Karpas-422 (cell line): ENCODE results near the gene WEE2. TPM values are rescaled to one million over a fixed set of nuclear protein-coding genes. Genes with fewer than 3 reads are reported as not detected.

Experiments used
- DNase-seq: peaks from one replicate; pipeline ENCODE4 v3.0.0-alpha.2; 2015
- H2AFZ ChIP-seq: fragments of 200-600 bp; sonication (generic); 2 replicates; pipeline ENCODE4 v1.6.1; 2014; ENCODE audit warnings: antibody characterized with exemption, low read length, mixed read lengths
- H3K27ac ChIP-seq: fragments of 200-600 bp; sonication (generic); 2 replicates; pipeline ENCODE4 v1.5.1; 2014; ENCODE audit warnings: mild to moderate bottlenecking, low read length, moderate library complexity
- H3K27me3 ChIP-seq: fragments of 200-600 bp; sonication (generic); 2 replicates; pipeline ENCODE4 v1.6.1; 2014; ENCODE audit warnings: low read length, mixed read lengths
- H3K36me3 ChIP-seq: fragments of 200-600 bp; sonication (generic); 2 replicates; pipeline ENCODE4 v1.6.1; 2014; ENCODE audit warnings: low read length, mixed read lengths; ENCODE audit not compliant: insufficient read depth
- H3K4me1 ChIP-seq: fragments of 200-600 bp; sonication (generic); 2 replicates; pipeline ENCODE4 v1.6.1; 2014; ENCODE audit warnings: mild to moderate bottlenecking, low read length, mixed read lengths
- H3K4me2 ChIP-seq: fragments of 200-600 bp; sonication (generic); 2 replicates; pipeline ENCODE4 v1.6.1; 2014; ENCODE audit warnings: low read length, low read depth, mild to moderate bottlenecking; ENCODE audit not compliant: poor library complexity, severe bottlenecking
- H3K4me3 ChIP-seq: fragments of 200-600 bp; sonication (generic); 2 replicates; pipeline ENCODE4 v1.5.1; 2014; ENCODE audit warnings: mild to moderate bottlenecking, antibody characterized with exemption, low read length, mixed read lengths
- H3K79me2 ChIP-seq: fragments of 200-600 bp; sonication (generic); 2 replicates; pipeline ENCODE4 v1.6.1; 2014; ENCODE audit warnings: mild to moderate bottlenecking, low read length, mixed read lengths
- H3K9ac ChIP-seq: fragments of 200-600 bp; sonication (generic); 2 replicates; pipeline ENCODE4 v1.6.0; 2014; ENCODE audit warnings: low read length
- H3K9me2 ChIP-seq: fragments of 200-600 bp; sonication (generic), shearing (Covaris generic); replicated peaks from 2 replicates; pipeline ENCODE4 v1.6.0; 2014; ENCODE audit warnings: mild to moderate bottlenecking, low read length, moderate library complexity; ENCODE audit not compliant: insufficient read depth
- H3K9me3 ChIP-seq: fragments of 300-700, 200-600 bp; sonication (generic); 2 replicates; pipeline ENCODE4 v1.6.1; 2014; ENCODE audit warnings: low read length, mixed read lengths
- H4K20me1 ChIP-seq: fragments of 200-600 bp; sonication (generic); 2 replicates; pipeline ENCODE4 v1.6.1; 2014; ENCODE audit warnings: mild to moderate bottlenecking, antibody characterized with exemption, low read length, low read depth; ENCODE audit not compliant: insufficient read depth
- total RNA-seq: library from RNA; depleted of rRNA; stranded (reverse); fragments of >200 nt; shearing (Covaris generic); gene quantifications from 2 replicates; pipeline ENCODE4 v1.2.3, GENCODE V29; 2014; ENCODE audit warnings: low replicate concordance

The WEE2 gene
- total RNA-seq, 1 experiment from 2014 or later: not detected

GRCh38 chr7:141731476-141732149 is 23.5 kb downstream of the WEE2 start:
- no peak overlapping the region for H3K4me2 ChIP-seq
- no peaks in the 10 kb centered on the region for H3K79me2 ChIP-seq
- no peak overlapping the region for H3K27ac ChIP-seq
- H3K4me3 ChIP-seq: no peak overlapping the region
- no peak overlapping the region for H3K9ac ChIP-seq
- H3K4me1 ChIP-seq: peaks cover under 1% of the 10 kb centered on the region; the same call in 1 of the 2 replicates
- DNase-seq: no peak
- no peaks in the 10 kb centered on the region for H3K27me3 ChIP-seq
- H3K36me3 ChIP-seq: no peaks in the 10 kb centered on the region
- no peaks in the 10 kb centered on the region for H3K9me3 ChIP-seq
- H3K9me2 ChIP-seq: no peaks in the 10 kb centered on the region
- no peak overlapping the region for H2AFZ ChIP-seq
- H4K20me1 ChIP-seq: no peaks in the 10 kb centered on the region

DNA sequence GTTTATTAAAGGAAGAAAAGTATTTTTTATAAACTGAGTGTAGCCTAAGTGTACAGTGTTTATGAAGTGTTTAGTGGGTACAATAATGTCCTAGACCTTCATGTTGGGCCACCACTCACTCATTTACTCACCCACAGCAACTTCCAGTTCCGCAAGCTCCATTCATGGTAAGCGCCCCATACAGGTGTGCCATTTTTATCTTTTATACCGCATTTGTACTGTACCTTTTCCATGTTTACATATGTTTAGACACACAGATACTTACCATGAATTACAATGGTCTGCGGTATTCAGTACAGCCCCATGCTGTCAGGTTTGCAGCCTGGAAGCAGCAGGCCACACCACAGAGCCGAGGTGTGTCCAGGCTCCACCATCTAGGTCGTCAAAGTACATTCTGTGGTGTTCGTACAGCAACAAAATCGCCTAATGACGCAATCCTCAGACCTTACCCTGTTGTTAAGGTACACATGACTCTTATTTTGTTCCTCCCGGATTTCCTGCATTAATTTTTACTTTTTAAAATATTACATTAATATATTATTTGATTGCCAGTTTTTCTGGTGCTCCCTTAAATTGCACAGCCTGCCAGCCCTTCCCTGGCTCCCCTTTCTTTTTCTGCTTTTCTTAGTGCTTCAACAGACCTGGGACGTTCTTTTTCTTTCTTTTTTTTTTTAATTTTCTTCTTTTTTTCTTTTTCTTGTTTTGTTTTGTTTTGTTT is 29.1 kb downstream of the WEE2 start:
- Histone ChIP-seq H2AFZ (peak overlapping the region; percentile 95), H3K27ac (peak overlapping the region; percentile 79), H3K4me1 (peaks cover 22% of the 10 kb centered on the region), H3K36me3 (peaks cover 31% of the 10 kb centered on the region), H3K9ac (peak overlapping the region; percentile 72), H4K20me1 (no peaks in the 10 kb centered on the region), H3K4me3 (peak overlapping the region; percentile 71), H3K79me2 (peaks cover 45% of the 10 kb centered on the region), H3K9me2 (no peaks in the 10 kb centered on the region), H3K9me3 (no peaks in the 10 kb centered on the region), H3K27me3 (no peaks in the 10 kb centered on the region), H3K4me2 (peak overlapping the region; percentile 88)
- DNase-seq: peak; percentile 61

DNA sequence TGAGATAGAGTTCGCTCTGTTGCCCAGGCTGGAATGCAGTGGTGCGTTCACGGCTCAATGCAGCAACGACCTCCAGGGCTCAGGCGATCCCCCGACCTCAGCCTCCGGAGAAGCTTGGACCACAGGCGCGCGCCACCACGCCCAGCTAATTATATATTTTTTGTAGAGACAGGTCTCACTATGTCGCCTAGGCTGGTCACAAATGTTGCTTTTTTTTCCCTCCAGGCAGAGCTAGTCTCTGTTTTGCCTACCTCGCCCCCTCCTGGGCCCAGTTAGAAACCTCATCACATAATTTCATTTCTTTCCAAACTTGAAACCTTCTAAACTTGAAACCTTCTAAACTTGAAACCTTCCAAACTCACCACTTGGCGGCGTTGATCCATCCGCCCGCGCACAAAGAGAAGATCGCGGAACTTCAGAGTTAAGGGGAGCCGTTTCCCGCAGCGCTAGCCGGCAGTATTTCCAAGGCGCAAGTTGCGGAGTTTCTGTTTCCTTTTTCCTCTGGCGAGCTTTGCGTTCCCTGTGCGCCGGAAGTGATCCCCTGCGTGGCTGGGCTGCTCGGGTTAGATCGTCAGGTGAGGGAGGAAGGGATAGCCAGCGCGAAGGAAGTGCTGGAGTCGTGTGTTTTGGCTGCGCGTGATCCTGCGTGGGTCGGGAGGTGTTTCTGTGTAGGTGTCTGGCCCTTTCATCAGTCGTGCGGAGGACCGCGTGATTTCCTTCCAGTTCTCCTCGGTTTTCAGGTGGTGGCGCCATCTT is 29.9 kb downstream of the WEE2 start, which contains the start of gene SSBP1:
SSBP1 (plus strand) TSS at position 523 of the 756 bp plus-strand sequence. CDS start 809 bp downstream, outside the sequence.
- no peaks in the 10 kb centered on the region for H3K27me3 ChIP-seq
- H3K79me2 ChIP-seq: peaks cover 47% of the 10 kb centered on the region
- no peaks in the 10 kb centered on the region for H3K9me2 ChIP-seq
- no peaks in the 10 kb centered on the region for H4K20me1 ChIP-seq
- H3K9ac ChIP-seq: peak within 1 kb of the TSS; percentile 72
- DNase-seq: peak; percentile 99
- H3K36me3 ChIP-seq: peaks cover 34% of the 10 kb centered on the region
- peaks cover 22% of the 10 kb centered on the region for H3K4me1 ChIP-seq
- peak within 1 kb of the TSS; percentile 95 for H2AFZ ChIP-seq
- no peaks in the 10 kb centered on the region for H3K9me3 ChIP-seq
- peak within 1 kb of the TSS; percentile 71 for H3K4me3 ChIP-seq
- peak within 1 kb of the TSS; percentile 79 for H3K27ac ChIP-seq
- peak within 1 kb of the TSS; percentile 88 for H3K4me2 ChIP-seq

DNA sequence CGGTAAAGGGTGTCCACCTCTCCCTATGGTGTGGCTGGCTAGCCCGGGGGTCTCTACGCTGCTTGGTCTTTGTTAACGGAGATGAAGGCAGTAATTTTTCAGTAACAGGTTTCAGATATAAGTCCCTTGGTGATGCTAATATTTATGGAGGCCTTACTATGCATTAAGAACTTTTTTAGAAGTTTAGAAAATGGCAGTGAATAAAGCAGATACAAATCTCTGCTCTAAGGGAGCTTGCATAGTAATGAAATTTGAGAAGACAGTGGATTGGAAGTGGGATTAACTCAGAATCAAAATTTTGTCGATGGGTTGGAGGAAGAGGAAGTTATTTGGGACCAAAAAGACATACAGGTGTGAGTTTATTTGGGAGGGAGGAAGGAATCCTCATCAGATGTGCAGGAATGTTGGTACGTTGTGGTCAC is 30.4 kb downstream of the WEE2 start:
- Histone ChIP-seq H3K79me2 (peaks cover 53% of the 10 kb centered on the region), H3K27ac (peak overlapping the region; percentile 40), H3K36me3 (peaks cover 40% of the 10 kb centered on the region), H2AFZ (no peak overlapping the region), H3K4me2 (peak overlapping the region; percentile 85), H3K27me3 (no peaks in the 10 kb centered on the region), H4K20me1 (no peaks in the 10 kb centered on the region), H3K9ac (peak overlapping the region; percentile 72), H3K4me1 (peaks cover 22% of the 10 kb centered on the region), H3K9me2 (no peaks in the 10 kb centered on the region), H3K4me3 (peak overlapping the region; percentile 71), H3K9me3 (no peaks in the 10 kb centered on the region)
- no peak for DNase-seq

DNA sequence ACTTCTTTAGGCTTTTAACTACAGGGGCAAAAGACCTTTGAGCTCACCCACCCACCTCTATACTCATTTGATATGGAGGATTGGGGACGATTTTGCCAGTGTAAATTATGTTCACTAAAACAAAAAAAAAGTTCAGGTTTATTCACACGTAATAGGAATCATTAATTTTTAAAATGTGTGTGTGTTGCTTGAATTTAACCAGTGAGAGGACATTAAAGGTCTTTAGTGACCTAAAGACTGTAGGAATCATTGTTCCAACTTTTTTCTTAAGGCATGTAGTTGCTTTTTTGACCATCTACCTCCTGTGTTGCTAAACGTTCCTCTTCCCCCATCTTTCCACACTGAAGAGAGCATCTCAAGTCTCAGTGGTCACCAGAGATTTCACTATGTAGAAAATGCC is 31.1 kb downstream of the WEE2 start:
- H2AFZ ChIP-seq: no peak overlapping the region
- H3K9ac ChIP-seq: peak overlapping the region; percentile 72
- H3K36me3 ChIP-seq: peaks cover 46% of the 10 kb centered on the region
- no peaks in the 10 kb centered on the region for H4K20me1 ChIP-seq
- peak overlapping the region; percentile 71 for H3K4me3 ChIP-seq
- H3K9me3 ChIP-seq: no peaks in the 10 kb centered on the region
- H3K27me3 ChIP-seq: no peaks in the 10 kb centered on the region
- DNase-seq: no peak
- peak overlapping the region; percentile 85 for H3K4me2 ChIP-seq
- no peaks in the 10 kb centered on the region for H3K9me2 ChIP-seq
- H3K79me2 ChIP-seq: peaks cover 58% of the 10 kb centered on the region
- peaks cover 22% of the 10 kb centered on the region for H3K4me1 ChIP-seq
- peak overlapping the region; percentile 40 for H3K27ac ChIP-seq

- no peaks in the 10 kb centered on the region for H4K20me1 ChIP-seq
- H3K9me3 ChIP-seq: no peaks in the 10 kb centered on the region
- H3K4me1 ChIP-seq: peaks cover 16% of the 10 kb centered on the region
- H2AFZ ChIP-seq: no peak overlapping the region
- no peak for DNase-seq
- H3K27ac ChIP-seq: no peak overlapping the region
- H3K79me2 ChIP-seq: peaks cover 64% of the 10 kb centered on the region
- no peak overlapping the region for H3K4me3 ChIP-seq
- H3K9me2 ChIP-seq: no peaks in the 10 kb centered on the region
- H3K27me3 ChIP-seq: no peaks in the 10 kb centered on the region
- no peak overlapping the region for H3K9ac ChIP-seq
- no peak overlapping the region for H3K4me2 ChIP-seq
- peaks cover 76% of the 10 kb centered on the region for H3K36me3 ChIP-seq
These were observed 34.1 kb downstream of the WEE2 start for GRCh38 chr7:141742229-141742628.

- peaks cover 13% of the 10 kb centered on the region for H3K4me1 ChIP-seq
- H3K27ac ChIP-seq: no peak overlapping the region
- H3K27me3 ChIP-seq: no peaks in the 10 kb centered on the region
- peaks cover 93% of the 10 kb centered on the region for H3K36me3 ChIP-seq
- H3K4me3 ChIP-seq: no peak overlapping the region
- no peaks in the 10 kb centered on the region for H4K20me1 ChIP-seq
- no peak overlapping the region for H2AFZ ChIP-seq
- H3K9me3 ChIP-seq: no peaks in the 10 kb centered on the region
- peaks cover 53% of the 10 kb centered on the region for H3K79me2 ChIP-seq
- H3K9ac ChIP-seq: no peak overlapping the region
- no peaks in the 10 kb centered on the region for H3K9me2 ChIP-seq
- H3K4me2 ChIP-seq: no peak overlapping the region
- no peak for DNase-seq
These were observed 36.0 kb downstream of the WEE2 start for GRCh38 chr7:141744131-141744530.

- Histone ChIP-seq H3K36me3 (peaks cover 96% of the 10 kb centered on the region), H4K20me1 (no peaks in the 10 kb centered on the region), H3K27ac (no peak overlapping the region), H3K9me3 (peaks cover 20% of the 10 kb centered on the region), H3K9ac (no peak overlapping the region), H2AFZ (no peak overlapping the region), H3K79me2 (peaks cover 17% of the 10 kb centered on the region), H3K4me2 (no peak overlapping the region), H3K4me3 (no peak overlapping the region), H3K27me3 (no peaks in the 10 kb centered on the region), H3K4me1 (no peaks in the 10 kb centered on the region), H3K9me2 (no peaks in the 10 kb centered on the region)
- DNase-seq: no peak
These were observed 40.2 kb downstream of the WEE2 start for GRCh38 chr7:141748396-141748795.
